Activated CD4-positive, alpha-beta T cell treated with anti-CD3 and anti-CD28 coated beads, Interleukin-2, amount 50 U/mL, for 16 hours (primary cell): Measurements from ENCODE around the gene ARFIP1.

ENCODE experiments used
- DNase-seq: peaks from one replicate; pipeline ENCODE4 v3.0.0-alpha.2; 2020

ARFIP1 gene

GRCh38 chr4:152942346-152942745, 162.6 kb downstream of the ARFIP1 start:
- no peak for DNase-seq

DNA sequence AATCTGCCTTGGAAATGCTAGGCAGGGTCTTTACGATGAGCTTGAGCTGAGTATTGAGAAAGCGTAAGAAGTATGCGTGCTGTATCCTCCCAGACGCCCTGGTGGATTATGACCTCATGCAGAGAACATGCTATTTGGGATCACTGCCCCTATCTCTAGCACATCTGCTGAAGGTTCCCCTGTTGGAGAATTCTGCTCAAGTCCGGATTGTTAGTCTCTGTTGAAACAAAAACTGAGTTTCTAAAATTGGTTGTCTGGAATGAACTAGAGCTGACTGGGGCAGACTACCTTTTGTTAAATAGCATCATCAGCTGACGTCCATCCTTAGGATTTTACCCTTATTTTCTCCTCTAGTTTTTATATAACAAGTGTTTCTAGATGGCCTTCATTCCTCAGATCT, 163.9 kb downstream of the ARFIP1 start:
- no peak for DNase-seq

GRCh38 chr4:152944666-152945320, 165.0 kb downstream of the ARFIP1 start:
- DNase-seq = no peak

DNA sequence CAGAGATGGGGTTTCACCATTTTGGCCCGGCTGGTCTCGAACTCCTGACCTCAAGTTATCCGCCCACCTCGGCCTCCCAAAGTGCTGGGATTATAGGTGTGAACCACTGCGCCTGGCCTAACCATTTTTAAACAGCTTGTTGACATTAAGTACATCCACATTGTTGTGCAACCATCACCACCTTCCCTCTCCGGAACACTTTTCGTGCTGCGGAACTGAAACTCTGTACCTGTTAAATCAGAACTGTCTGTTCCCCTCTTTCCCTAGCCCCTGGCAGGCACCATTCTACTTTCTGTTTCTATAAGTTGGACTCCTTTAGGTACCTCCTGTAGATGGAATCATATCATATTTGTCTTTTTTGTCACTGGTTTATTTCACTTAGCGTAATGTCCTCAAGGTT, 165.9 kb downstream of the ARFIP1 start:
- DNase-seq = no peak

DNA sequence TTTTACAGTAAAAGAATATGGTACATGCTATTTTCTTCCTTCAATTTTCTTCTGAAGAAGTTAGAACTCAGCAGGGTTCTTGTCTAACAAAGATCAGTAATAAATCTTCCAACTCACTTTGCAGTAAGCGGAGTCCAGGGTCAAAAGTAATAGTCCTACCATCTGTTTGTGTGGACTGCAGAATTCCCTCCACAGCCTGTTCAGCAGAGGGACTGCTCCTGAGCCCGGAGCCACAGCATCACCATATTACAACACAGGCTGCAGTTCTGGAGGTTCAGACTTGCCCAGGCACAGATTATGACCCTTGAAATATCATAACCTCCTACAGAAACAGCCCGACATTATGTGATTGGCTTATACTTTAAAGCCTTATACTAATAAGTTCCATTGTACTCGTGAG, 166.7 kb downstream of the ARFIP1 start:
- DNase-seq = no peak

DNA sequence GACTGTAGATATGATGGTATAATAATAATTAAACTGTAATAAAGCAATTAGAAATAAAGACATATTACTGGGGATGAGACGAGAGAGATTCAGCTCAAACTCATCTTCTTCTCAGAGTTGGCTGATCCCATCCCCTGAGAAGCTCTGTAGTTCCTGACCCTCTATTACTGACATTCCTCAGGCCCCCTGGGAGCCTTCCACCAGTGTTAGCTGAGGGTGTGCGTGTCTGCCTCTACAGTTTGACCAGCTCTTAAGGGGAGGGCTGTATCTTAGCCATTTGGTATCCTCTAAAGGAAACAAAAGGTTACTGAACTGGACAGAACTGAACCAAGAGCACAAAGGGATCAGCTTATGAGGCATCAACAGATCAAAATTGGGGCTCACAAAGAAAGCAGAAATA, 167.6 kb downstream of the ARFIP1 start:
- no peak for DNase-seq

GRCh38 chr4:152949930-152950329, 170.2 kb downstream of the ARFIP1 start:
- DNase-seq = no peak

GRCh38 chr4:152950402-152951274, 170.9 kb downstream of the ARFIP1 start:
- no peak for DNase-seq

GRCh38 chr4:152951348-152951747, 171.6 kb downstream of the ARFIP1 start:
- DNase-seq = no peak

DNA sequence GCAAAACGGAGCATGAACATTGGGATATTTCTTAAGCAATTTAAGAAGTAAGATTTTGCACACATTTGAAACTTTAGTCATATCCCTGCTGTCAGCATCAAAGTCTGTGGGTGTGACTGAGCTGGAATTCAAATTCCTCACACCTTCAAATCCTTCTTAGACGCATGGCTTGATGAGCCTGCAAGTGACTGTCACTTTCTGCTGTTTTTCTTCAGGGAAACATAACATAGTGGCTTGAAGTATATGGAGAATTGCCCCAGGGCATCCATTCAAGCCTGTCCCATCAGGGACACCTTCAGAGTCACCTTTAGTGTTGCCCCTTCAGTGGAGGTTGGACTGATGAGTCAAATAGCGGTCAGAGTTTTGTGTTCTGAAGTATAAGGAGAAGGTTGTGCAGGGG, 173.8 kb downstream of the ARFIP1 start:
- DNase-seq = no peak

GRCh38 chr4:152954741-152955140, 175.0 kb downstream of the ARFIP1 start:
- DNase-seq = no peak

DNA sequence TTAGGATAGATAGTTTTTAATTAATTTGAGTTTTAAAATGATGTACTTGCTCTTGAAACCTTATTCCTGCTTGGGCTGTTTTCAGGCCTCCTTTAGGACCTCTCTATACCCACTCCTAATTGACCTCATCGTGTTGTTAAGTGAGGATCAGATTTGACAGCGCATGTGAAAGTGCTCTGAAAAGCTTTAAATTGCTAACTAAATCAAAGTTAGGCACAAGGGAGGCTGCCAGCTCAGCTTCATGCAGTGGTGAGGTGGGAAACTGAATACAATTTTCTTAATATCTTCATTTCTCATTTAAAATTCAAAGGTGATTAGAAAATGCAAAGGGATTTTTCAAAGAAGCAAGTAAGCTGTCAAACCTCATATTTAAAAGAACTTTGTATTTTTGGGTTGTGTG, 176.4 kb downstream of the ARFIP1 start:
- DNase-seq = no peak

DNA sequence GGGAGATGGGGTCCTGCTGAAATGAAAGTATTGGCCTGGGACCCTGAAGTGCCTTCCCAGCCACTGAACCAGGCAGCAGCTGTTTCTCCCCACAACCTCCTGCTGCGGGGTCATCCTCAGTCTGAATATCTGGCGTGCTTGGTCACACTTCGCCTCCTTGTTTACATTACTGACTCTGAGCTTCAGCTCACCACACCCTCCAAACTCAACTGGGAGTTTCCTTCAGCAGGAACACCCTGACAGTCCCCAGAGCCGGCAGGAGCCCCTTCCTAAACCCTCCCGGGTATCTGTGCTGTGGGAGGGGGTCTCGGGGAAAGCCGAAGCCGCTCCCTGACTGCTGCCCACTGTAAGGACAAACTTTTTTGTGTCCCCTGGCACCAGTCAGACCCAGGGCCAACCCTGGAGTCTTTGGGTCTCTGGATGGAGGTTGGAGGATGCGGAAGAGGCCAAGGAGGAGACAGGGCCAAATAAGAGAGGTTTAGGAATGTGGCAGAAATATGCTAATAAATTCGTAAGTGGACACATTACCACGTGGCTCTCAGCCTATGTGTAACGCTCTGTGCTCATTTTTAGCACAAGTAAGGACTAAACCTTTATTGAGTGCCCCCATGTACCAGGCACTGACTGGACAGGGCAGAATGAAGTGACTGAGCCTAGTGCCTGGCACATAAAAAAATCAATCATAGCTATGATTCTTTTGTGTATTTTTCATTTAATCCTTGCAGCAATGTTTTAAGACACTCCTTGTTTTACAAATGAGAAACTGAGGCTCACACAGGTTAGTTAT, 177.1 kb downstream of the ARFIP1 start:
- no peak for DNase-seq

DNA sequence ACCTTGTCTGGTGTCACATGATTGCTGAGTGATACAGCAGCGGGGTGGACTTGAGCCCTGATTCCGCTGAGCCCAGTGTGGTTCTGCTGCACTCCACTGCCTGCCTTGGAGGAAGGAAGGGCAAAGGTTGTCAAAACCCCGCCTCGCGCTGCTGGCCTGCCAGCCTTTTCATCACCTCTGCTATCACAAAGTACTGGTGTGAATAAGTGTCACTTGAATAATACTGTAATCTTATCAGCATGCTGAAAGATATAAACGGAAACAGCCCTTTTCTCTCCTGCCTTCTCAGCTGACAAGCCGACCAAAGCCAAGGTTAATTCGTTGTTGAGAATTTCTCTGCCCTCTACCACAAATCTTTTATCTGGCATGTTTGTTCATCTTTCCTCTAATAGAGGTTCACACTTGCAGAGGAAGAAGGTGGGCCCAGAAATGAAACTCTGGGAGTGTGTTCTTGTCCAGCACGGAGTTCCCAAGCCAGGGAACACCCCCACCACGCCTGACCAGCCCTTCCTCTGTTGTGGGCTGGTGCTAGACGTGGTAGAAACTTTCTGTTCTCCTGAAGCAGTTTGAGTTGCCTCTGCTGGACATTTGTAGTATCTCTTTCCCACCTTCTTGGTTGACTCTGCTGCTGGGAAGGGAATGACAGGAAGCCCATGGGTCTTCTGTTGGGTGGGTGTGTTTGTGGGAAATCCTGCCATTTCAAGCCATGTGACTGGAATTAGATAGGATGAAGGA, 177.8 kb downstream of the ARFIP1 start:
- no peak for DNase-seq

- DNase-seq = no peak
Observed at GRCh38 chr4:152959080-152959479, 179.3 kb downstream of the ARFIP1 start.

GRCh38 chr4:152960082-152960481, 180.3 kb downstream of the ARFIP1 start:
- DNase-seq = no peak

DNA sequence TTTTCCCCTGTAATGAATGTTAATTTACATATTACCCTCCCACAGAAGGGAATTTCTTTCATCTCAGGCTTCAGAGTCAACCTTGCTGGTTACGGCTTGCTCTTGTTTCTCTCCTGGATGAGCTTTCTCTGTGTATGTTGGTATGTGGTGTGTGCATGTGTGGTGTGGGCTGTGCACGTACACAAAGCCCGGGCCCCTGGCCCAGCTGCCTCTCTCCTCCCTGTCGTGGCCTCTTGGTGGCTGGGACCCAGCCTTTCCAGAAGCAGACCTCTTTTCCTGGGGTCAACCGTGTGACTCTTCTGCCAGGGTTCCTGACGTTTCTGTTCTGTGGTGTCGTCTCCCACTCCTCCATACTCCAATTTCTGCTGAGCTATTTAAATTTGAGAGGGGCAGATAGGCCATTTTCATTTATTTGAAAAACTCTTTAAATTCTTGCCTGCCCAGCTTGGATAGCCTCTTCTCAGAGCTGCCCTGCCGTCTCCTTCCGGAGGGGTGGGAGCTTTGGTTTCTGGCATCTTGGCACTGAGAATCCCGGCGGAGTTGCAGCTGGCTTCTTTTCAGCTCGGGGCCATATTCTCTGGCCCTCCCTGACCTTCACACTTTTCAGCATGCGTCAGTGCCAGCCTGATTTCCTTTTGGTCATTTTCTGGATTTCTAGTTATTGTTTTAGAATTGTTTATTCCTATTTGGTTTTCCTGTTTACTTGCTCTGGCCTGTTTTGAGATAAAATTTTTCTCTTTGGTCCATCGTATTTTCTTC, 181.4 kb downstream of the ARFIP1 start:
- DNase-seq = no peak

DNA sequence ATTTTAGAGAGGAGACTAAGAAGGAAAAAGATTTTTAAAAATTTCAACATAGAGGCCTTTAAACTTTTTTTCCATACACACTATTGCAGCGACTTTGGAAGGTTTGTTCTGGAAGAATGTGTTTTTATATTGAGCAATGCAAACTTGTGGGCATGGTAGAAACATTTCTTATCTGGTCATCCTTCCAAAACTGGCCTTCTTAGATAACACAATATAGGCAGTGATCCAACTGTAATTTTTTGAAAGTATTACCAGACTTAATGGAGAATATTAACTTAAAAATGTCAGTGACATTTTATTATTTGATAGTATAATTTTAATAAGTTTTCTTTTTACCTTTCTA, 182.0 kb downstream of the ARFIP1 start:
- DNase-seq = no peak
